GM18508 (cell line): ENCODE results near the gene CCSER1.

Experiments
- ATAC-seq: cut with Tn5 transposase; IDR thresholded peaks from one replicate; pipeline ENCODE4 v1.9.1; 2021; ENCODE audit warnings: moderate number of reproducible peaks; ENCODE audit not compliant: insufficient read depth, unreplicated experiment

CCSER1 gene

DNA sequence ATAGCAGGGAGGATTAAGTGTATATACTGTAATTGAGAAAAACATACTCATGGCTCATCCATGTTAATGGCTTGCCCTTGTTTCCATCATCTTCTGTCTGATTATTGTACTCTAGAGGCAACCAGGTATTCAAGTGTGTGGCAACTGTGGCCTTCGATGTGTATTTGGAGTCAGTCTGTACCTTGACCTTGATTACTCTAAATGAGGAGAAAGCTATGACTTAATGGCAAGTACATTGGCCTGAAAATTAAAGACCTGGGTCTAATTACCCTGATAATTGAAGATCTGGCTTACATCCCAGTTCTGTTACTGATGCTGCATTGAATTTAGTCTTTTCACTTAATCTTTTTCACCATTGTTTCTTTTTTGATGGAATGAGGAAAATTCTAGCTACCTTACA lies 409.2 kb downstream of the CCSER1 start:
- no peak for ATAC-seq

DNA sequence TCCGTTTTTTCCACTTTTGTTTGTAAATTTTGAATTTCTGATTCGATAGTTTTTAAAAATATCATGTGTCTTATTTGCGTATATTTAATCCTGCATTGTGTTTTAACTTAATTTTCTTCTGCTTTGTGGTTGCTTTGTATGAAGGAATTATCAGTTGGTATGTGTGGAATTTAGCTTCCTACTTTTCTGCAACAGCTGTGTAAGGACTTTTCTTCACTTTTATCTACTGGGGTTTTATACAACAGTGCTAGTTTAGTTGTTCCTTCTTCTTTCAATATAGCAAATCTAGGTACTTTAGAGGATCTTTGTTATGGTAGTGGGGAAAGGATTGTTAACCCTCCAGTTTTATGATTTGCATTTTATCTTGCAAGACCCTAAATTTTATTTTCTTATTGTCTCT lies 410.3 kb downstream of the CCSER1 start:
- no peak for ATAC-seq

DNA sequence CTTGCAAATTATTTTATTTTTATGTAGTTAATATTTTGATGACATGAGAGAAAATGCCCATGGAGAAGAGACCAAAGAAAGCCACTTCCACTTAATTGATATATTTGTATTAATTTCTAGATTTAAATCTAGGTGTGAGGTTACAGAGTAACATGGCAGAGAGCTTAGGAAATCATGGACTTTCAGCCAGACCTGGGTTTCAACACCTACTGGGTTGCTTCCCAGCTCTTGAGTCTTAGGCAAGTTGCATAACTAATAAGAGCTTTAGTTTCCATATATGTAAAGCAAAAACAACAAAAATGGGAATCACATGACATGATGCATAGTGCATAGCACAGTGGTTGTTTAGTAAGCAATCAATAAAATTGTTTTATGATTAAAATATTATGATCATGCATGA lies 413.3 kb downstream of the CCSER1 start:
- ATAC-seq = no peak

DNA sequence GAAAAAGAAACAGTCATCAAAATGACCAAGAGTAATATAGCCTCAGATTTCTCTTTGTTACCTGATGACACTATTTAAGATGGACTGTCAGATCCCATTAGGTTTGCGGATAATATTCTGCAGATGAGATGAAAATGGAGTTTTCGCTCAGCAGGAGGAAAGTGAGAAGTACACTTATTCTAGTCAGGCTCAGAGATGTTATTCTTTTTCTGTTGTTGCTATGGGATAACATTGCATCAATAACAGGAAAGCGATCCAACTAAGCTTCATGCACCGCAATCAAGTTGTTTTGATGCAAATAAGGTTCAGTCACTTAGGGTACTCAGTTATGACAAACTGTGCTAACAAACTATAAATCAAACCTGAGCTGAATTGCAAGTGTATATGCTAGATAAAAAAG lies 415.0 kb downstream of the CCSER1 start:
- no peak for ATAC-seq

DNA sequence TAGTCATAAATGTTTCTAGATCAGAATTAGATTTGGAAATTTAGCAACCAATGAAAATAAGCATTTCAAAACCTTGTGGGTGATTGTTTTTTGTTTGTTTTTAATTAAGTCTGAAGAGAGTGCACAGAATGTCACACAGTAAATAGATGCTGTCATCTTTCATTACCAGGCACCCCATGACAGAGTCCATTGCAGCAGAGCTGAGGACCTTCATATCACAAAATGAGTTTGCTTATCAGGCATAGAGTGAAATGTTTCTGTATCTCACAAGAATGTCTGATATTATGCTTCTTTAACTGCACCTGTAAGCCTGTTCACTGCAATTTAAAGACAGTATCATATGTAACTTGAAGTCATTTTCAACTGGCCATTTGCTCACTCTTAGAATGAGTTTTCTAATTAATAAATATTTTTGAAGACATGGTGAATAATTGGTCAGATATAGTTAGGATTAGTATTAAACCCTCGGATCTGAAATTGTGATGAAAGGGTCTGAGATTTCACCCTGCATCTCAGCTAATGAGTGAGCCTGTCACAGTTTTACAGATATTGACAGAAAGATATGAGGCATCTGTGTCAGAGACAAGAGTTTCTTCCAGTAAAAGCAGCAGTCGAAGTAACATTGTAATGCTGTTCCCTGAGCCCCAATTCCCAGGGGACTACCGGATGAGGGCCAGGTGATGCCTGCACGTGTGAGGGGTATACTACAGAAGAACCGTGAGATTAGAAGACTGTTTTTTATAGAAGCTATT lies 416.4 kb downstream of the CCSER1 start:
- ATAC-seq = no peak

DNA sequence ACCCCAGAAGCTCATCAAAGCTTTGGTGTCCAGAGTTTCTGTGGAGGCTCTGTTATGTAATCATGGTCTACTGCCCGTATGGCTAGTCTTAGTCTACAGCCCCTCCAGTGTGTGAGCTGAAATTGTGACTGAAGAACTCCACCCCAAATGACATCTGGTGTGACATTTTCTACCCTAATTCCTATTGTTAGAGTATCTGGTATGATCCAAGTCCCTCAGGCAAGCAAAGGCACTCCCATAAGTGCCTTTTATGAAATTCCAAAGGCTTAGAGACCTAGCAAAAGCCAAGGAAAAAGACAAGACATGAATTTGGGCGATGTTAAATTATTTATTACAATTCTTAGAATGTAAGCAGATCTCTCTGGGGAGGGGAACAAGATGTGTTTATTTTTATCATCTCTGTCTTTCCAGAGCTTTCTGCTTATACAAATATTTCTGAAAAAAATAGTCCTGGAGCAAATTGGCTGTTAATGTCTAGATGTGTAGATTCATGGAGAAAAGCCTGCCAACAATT lies 417.4 kb downstream of the CCSER1 start:
- ATAC-seq = no peak

DNA sequence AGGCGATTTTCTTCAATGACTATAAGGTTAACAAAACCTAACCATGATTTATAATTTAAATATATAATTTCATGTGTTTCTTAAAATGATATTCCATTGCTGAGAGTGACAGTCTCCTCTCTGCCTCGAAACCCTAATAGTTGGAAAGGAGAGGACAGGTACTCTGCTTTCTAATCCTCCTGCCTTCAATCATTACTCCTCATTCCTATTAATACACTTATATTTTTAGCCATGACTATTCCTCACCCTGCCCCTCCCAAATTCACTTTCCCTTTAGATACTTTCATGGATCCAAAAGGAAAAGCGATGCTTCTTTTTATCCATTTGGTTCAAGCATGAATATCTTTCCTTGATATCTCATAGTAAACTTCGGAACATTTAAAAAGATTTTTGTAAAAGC lies 418.2 kb downstream of the CCSER1 start:
- no peak for ATAC-seq

DNA sequence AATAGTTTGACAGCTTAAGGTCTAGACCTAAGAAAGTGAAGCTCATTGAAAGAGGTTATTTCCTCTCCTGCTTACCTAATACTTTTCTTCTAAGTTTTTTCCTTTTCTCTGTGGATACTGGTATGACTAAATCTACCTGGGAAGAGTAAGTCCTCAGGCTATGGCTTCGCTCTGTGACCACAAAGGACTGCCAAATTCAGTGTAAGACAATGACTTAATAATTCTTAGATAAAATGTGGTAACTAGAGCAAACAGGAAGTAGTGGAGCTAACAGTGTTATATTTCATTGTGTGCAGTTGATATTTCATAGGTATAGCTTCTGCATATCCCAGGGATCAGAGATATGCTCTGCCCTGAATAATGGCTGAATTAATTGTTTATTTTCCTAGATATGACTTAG lies 418.9 kb downstream of the CCSER1 start:
- ATAC-seq = no peak

DNA sequence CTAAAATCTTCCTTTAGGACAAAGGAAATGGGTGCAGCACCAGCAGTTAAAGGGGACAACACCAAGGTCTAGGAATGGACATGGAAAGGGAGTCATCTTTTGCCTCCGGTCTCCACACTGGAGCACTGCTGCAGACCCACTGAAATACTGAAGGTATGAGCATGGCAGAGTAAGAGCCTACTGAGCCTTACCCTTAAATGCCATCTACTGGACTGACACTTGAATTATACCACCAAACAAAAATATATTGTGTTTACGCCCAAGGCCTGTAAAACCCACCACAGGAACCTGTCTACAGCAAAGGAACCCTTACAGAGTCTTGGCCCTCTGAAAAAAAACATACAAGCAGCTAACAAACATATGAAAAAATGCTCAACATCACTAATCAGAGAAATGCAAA lies 443.4 kb downstream of the CCSER1 start:
- no peak for ATAC-seq

DNA sequence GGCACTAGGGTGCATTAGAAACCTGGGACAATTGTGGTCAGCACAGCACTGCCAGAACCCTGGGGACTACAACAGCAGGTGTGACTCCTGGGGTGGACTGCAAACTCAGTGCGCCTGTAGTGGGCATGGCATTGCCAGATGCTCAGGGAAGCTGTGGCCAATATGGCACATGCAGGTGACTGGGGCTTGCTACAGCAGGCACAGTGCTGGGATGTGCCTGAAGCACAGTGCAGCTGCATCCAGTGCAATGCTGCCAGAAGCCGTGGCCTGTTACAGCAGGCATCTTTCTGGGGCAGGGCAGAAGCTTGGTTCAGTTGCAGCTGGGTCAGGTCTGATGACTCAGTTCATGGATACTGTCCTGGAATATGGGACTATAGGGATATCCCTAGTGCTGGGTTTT lies 445.8 kb downstream of the CCSER1 start:
- no peak for ATAC-seq

DNA sequence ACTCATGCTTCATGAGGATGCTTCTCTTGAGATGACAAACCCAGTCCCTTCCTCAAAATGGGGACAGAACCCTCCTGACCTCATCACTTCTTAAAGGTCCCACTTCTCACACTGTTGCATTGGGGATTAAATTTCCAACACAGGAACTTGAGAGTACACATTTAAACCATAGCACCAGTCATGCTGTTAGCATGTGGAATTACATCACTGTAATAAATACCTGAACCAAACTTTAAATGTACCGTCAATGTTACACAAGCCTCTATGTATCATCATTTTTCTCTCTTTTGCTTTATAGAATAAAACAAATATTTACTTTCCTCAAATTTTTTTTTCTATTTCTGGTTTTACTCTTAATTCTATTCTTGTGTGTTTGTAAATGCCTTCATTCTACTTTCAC lies 448.2 kb downstream of the CCSER1 start:
- ATAC-seq = no peak

DNA sequence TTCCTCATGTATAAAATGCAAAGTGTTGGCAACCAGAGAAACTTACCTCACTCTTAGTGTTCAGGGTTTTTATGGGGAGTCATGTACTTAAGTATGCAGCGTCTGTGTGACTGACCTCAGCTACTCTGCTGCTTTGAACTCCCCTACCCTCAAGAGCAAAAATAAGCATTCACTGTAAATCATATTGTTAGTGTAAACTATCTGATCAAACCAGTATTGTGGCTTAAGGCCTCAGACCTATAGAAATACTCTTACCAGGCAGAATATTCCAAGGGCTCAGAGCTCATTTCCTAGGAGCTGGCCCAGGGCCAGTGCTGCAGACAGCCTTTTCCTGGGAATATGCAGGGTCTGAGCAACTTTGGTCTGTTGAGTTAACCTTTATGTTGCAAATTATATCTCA lies 453.1 kb downstream of the CCSER1 start:
- no peak for ATAC-seq

DNA sequence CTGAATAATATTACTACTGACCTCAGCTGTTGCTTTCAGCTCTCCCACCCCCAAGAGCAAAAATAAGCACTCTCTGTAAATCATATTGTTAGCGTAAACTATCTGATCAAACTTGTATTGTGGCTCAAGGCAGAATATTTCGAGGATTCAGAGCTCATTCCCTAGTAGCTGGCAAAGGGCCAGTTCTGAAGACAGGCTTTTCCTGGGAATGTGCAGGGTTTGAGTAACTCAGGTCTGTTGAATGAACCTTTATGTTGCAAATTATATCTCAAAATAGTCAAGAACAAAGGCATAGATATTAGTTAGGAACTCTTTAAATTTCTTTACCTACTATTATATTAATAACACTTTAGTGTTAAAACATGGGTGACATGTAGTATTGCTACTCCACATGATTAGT lies 454.9 kb downstream of the CCSER1 start:
- no peak for ATAC-seq

DNA sequence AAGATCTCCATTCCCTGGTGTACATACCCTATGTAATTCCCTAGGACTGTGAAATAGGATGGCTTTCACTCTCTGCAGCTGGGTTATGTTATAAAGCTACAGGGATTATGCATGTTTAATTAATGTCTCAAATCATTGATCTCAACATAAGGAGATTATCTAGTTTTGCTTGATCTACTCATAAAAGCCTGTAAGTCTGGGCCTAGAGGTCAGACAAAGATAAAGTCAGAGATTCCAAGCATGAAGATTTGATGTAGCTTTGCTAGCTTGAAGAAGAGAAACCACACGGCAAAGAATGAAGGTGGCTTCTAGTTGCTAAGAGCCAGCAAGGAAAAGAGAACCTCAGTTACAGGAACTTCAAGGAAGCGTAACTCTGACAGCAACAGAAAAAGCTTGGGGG lies 456.9 kb downstream of the CCSER1 start:
- no peak for ATAC-seq

DNA sequence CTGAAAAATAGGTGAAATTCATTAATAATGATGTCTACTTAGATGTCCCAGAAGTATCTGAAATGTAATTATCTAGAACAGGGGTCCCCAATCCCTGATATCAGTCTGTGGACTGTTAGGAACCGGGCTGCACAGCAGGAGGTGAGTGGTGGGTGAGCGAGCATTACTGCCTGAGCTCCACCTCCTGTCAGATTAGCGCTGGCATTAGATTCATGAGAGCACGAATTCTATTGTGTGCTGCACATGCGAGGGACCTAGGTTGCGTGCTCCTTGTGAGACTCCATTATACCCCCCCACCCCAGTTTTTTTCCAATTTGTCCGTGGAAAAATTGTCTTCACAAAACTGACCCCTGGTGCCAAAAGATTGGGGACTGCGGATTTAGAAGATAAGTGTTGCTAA lies 458.8 kb downstream of the CCSER1 start:
- no peak for ATAC-seq

DNA sequence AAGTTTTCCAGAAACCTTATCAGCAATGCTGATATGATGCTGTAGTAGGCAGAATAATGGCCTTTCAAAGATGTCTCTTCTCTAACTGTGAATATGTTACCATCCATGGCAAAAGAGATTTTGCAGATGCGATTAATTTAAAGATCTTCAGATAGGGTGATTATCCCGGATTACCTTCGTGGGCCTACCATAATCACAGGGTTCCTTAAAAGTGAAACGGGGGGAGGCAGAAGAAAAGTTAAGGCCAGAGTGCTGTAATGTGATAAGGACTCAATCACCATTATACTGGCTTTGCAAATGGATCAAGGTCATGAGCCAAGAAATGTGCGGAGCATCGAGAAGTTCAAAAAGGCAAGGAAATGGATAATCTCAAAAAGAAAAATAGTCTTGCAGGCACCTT lies 459.6 kb downstream of the CCSER1 start:
- ATAC-seq = no peak

DNA sequence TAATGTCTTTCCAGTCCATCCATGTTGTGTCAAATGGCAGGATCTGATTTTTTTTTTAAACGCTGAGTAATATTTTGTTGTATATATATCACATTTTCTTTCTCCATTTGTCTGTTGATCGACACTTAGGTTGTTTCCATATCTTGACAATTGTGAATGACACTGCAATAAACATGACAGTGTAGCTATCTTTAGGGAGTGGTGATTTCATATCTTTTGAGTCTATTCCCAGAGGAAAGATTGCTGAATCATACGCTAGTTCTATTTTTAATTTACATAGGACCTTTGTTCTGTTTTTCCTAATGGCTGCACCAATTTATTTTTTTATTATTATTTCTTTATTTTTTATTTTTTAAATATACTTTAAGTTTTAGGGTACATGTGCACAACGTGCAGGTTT lies 470.7 kb downstream of the CCSER1 start:
- ATAC-seq = no peak

DNA sequence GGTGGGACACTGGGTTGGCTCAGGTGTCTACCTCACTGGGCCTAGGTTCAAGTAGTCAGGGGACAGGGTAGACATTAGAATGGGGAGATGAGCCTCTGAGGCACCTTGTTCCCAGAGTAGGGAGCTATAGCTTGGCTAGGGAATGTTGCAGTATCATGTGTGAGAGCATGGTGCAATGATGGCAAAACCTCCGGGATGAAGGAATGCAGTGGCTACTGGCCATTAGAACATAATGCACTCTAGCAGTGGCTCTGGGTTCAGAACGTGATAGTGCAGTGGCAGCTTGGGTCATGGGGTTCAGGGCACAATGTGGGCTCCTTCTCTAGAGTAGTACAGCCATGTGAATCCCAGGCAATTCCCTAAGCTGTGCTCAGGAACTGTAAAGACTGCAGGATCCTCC lies 471.5 kb downstream of the CCSER1 start:
- no peak for ATAC-seq

DNA sequence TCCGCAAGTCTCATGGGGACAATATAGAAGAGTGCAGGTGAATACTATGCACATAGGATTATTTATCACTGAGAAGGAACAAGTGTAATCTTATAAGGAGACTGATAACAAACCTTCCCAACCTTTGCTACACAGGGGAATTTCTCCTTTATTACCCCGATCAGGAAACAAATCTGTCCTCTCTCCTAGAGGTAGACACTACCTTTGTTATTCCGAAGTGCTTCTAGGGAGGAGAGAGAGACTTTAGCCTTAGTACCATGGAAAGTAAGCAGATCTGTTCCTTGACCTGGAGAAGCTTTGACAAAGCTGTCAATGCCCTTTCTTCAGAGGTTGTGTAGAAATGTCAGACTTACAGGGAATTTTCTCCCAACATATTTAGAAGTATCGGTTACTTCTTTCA lies 475.5 kb downstream of the CCSER1 start:
- ATAC-seq = no peak

DNA sequence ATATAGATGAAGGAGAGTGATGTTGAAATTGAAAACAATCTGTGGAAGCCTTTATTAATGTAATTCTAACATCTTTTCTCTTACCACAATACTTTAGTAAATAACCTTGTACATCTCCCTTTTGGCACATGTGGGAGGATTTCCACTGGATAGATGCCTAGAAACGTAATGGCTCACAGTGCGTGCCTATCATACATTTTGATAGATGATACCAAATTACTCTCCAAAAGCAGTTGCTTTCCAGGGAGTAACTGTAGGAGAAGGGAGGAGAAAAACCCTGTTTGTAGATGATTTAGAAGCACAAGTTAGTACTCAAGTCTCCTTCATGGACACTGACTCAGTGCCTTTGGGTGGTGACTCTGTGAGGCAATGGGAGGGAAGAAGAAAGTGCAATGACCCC lies 476.3 kb downstream of the CCSER1 start:
- ATAC-seq = no peak

DNA sequence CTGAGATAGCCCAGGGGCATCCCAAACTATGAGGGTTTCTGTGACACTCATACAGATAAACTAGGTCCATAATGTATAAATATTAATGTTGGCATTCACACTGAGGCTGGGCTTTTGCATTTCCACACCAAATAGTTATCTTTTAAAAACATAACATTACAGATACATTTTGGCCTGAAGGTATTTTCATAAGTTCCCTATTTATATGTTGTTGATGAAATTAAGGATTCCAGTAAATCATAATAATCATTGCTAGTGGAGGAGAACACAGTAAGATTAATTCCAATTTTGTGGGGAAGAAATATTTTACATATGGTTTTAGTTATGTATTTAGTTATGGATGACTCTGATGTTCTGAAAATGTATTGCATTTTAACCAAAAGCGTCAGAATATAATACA lies 479.6 kb downstream of the CCSER1 start:
- no peak for ATAC-seq

DNA sequence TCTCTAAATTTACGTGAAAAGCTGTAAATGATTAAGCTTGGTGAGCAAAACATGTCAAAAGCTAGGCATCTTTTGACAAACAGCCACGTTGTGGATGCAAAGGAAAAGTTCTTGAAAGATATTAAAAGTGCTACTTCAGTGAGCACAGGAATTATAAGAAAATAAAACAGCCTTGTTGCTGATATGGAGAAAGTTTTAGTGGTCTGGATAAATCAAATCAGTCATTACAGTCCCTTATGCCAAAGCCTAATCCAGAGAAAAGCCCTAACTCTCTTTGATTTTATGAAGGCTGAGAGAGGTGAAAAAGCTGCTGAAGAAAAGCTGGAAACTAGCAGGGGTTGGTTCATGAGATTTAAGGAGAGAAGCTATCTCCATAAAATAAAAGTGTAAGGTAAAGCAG lies 487.2 kb downstream of the CCSER1 start:
- ATAC-seq = no peak

DNA sequence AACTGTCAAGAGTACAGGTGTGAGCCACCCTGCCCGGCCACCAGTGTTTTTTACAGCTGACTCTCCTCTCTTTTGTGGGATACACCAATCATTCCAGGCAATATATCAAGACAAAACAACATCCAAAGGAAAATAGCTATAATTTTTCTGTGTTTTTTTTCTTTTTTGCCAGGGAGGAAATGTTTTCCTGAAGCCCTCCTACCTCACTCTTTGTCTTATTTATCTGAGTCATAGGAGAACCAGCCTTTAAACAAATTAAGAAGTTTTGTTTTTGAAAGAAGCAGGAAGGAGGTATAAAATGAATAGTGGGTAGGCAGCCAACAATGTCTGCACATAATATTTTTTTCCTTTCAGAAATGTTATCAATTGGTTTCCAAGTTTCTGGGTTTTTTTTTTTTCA lies 493.9 kb downstream of the CCSER1 start:
- ATAC-seq = no peak
